Measurements from ENCODE around the gene PRSS8.
"Not testable (repeated sequence)": the region's sequence is repeated elsewhere in the genome, so short reads cannot be mapped to it uniquely, and the experiment has no call there.

PRSS8 gene

DNA sequence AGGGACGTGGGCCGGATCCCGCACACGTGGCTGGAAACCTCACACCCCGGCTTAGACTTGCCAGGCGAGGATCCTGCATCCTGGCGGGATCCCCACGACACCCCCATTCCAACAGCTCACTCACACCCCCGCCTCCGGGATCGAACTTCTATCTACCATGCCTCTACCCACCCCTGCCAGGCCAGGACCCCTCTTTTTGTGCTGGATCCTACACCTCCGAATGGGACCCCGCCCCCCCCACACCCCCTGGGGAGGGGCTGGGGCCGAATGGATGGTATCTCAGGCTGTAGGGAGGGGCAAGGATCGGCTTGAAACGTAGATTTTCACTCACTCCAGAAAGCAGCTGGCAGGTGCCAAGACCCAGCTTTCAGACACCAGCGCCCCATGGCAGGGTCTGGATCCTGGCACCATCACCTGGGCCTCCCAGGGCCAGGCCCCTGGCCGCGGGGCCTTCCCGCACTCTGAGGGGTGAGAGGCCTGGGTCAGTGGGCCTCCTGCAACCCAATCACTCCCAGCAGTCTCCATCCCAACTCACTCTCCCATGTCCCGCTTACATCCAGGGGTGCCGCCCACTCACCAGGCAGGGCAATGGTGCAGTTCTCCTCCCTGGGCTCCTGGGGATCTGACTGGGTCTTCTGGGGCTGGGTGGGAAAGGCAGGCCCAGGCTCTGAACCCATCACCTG is 7.6 kb upstream of the PRSS8 start:
- no peak for DNase-seq (ENCODE audit: low read depth)
- TF ChIP-seq, protein P1, sequence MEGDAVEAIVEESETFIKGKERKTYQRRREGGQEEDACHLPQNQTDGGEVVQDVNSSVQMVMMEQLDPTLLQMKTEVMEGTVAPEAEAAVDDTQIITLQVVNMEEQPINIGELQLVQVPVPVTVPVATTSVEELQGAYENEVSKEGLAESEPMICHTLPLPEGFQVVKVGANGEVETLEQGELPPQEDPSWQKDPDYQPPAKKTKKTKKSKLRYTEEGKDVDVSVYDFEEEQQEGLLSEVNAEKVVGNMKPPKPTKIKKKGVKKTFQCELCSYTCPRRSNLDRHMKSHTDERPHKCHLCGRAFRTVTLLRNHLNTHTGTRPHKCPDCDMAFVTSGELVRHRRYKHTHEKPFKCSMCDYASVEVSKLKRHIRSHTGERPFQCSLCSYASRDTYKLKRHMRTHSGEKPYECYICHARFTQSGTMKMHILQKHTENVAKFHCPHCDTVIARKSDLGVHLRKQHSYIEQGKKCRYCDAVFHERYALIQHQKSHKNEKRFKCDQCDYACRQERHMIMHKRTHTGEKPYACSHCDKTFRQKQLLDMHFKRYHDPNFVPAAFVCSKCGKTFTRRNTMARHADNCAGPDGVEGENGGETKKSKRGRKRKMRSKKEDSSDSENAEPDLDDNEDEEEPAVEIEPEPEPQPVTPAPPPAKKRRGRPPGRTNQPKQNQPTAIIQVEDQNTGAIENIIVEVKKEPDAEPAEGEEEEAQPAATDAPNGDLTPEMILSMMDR (IDR thresholded peaks at IDR 0.05; ENCODE audit: low read depth, low read length, missing control alignments), result no peak
- H3K4me3 ChIP-seq (ENCODE audit: low read depth, low read length), result no peak overlapping the region; the same call in 1 of the 2 replicates

GRCh38 chr16:31142109-31143010 is 6.8 kb upstream of the PRSS8 start:
- H3K4me3 ChIP-seq (ENCODE audit: low read depth, low read length), result peak overlapping the region; percentile 42
- peak; percentile 92 for DNase-seq (ENCODE audit: low read depth)
- TF ChIP-seq, protein P1 (IDR thresholded peaks at IDR 0.05; ENCODE audit: low read depth, low read length, missing control alignments), result peak; percentile 89

- DNase-seq (ENCODE audit: low read depth), result no peak
- peak overlapping the region; percentile 0; the same call in 1 of the 2 replicates for H3K4me3 ChIP-seq (ENCODE audit: low read depth, low read length)
- TF ChIP-seq, protein P1 (IDR thresholded peaks at IDR 0.05; ENCODE audit: low read depth, low read length, missing control alignments), result no peak
Measured at GRCh38 chr16:31141489-31142108, 6.1 kb upstream of the PRSS8 start.

GRCh38 chr16:31141071-31141469 is 5.5 kb upstream of the PRSS8 start:
- not testable (repeated sequence) for DNase-seq (ENCODE audit: low read depth); H3K4me3 ChIP-seq (ENCODE audit: low read depth, low read length)

GRCh38 chr16:31138621-31139578 is 3.4 kb upstream of the PRSS8 start:
- DNase-seq (ENCODE audit: low read depth), result no peak
- TF ChIP-seq, protein P1 (IDR thresholded peaks at IDR 0.05; ENCODE audit: low read depth, low read length, missing control alignments), result no peak
- H3K4me3 ChIP-seq (ENCODE audit: low read depth, low read length), result no peak overlapping the region

DNA sequence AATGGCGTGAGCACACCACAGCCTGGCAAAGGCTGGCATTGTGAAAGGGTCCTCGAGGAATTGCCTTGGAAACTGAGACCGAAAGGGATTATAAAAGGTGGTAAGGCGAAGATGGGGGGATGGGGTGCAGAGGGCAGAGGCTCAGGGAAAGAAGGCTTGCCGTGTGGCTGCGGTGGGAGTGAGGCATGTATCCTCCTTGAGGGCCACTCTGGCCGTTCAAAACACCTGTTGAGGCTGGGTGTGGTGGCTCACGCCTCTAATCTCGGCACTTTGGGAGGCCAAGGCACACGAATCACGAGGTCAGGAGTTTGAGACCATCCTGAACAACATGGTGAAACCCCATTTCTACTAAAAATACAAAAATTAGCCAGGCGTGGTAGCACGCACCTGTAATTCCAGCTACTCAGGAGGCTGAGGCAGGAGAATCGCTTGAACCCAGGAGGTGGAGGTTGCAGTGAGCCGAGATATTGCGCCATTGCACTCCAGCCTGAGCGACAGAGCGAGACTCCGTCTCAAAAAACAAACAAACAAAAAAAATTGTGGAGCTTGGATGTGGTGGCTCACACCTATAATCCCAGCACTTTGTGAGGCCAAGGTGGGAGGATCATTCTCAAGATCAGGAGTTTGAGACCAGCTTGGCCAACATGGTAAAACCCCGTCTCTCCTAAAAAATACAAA is 1.4 kb upstream of the PRSS8 start:
- not testable (repeated sequence) for DNase-seq (ENCODE audit: low read depth); H3K4me3 ChIP-seq (ENCODE audit: low read depth, low read length)

DNA sequence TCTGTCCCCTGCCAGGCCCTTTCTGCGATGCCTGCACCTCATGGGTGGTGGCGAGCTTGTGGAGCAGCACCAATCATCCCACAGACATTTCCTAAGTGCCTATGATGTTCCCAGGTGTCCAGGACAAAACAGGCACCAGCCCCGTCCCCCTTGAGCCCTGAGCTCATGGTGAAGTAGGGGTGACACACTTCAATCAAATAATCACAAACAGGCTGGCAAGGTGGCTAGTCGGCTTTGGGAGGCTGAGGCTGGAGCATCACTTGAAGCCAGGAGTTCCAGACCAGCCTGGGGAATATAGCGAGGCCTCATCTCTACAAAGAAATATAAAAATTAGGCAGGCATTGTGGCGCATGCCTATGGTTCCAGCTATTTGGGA is 748 bp upstream of the PRSS8 start:
- TF ChIP-seq, protein P1 (IDR thresholded peaks at IDR 0.05; ENCODE audit: low read depth, low read length, missing control alignments), result no peak
- no peak for DNase-seq (ENCODE audit: low read depth)
- H3K4me3 ChIP-seq (ENCODE audit: low read depth, low read length), result no peak overlapping the region

All from GM12864 (cell line).